Smooth muscle cell of the pulmonary artery (primary cell): ENCODE data around the gene FRY. TPM values are rescaled to one million over a fixed set of nuclear protein-coding genes. Genes with fewer than 3 reads are reported as not detected.

ENCODE experiments used
- total RNA-seq: library from RNA; depleted of rRNA; stranded (reverse); fragments of >200 nt; gene quantifications from 2 replicates; pipeline ENCODE4 v1.2.3, GENCODE V29; 2014

FRY gene
- total RNA-seq: 16.5 and 28.3 TPM in 2 replicates

GRCh38 chr13:32031025-32031814 is at the start of gene FRY:
TSS of gene FRY (plus strand) at chr13:32031774. CDS start at chr13:32031796, 22 bp downstream.

GRCh38 chr13:32315238-32316027 is 283.9 kb downstream of the FRY start, which contains the start of the genes BRCA2 and ZAR1L:
TSS of gene BRCA2 (plus strand) at chr13:32315508. CDS start at chr13:32316461, 953 bp downstream.
TSS of gene ZAR1L (minus strand) at chr13:32315363. CDS start at chr13:32311925, 3,438 bp downstream.

